ENCODE results near the gene LZTS3.
"Not testable (repeated sequence)": the region's sequence is repeated elsewhere in the genome, so short reads cannot be mapped to it uniquely, and the experiment has no call there.

The LZTS3 gene

DNA sequence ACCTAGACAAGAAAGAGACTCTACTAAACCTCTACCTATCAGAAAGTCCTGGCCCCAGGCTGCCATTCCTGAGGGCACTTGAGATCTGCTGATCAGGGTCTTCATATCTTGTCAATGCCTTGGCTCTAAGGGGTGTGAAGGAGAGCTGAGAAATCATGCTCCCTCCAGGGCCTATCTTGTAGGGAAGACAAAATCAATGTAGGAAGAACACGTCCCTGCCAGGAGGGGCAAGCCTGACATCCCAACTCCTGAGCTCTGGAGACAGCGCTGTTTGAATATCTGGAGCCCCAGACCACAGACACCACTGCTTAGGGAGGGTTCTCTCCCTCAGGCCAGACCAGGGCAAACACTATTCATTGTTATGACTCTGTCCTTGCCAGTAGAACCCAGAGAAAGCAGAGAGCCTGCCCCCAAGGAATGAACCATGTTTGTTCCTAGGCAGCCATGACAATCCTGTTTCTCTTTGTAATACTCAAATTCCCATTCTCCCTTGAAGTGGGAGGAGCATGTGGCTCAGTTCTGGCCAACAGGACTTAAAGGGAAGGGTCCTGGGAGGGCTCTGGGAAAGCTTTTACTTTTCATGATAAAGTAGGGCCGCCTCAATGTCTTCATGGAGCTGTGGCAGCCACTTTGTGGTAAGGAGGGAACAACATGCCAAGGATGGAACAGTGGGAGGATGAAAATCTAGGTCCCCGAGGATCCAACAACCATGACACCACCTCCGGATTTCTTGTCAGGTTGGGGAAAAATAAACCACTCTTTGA is 11.9 kb downstream of the LZTS3 start:
- no peaks in the 10 kb centered on the region for H3K27me3 ChIP-seq (ENCODE audit: insufficient read depth, low read depth, severe bottlenecking)
- DNase-seq, result no peak
- H3K36me3 ChIP-seq, result peaks cover under 1% of the 10 kb centered on the region
- no peak overlapping the region for H3K4me3 ChIP-seq (ENCODE audit: low read depth, low read length)
- TF ChIP-seq, protein P1, sequence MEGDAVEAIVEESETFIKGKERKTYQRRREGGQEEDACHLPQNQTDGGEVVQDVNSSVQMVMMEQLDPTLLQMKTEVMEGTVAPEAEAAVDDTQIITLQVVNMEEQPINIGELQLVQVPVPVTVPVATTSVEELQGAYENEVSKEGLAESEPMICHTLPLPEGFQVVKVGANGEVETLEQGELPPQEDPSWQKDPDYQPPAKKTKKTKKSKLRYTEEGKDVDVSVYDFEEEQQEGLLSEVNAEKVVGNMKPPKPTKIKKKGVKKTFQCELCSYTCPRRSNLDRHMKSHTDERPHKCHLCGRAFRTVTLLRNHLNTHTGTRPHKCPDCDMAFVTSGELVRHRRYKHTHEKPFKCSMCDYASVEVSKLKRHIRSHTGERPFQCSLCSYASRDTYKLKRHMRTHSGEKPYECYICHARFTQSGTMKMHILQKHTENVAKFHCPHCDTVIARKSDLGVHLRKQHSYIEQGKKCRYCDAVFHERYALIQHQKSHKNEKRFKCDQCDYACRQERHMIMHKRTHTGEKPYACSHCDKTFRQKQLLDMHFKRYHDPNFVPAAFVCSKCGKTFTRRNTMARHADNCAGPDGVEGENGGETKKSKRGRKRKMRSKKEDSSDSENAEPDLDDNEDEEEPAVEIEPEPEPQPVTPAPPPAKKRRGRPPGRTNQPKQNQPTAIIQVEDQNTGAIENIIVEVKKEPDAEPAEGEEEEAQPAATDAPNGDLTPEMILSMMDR (IDR thresholded peaks at IDR 0.05; ENCODE audit: low read depth, low read length), result no peak
- H3K27ac ChIP-seq, result peak overlapping the region; percentile 77
- no peaks in the 10 kb centered on the region for H3K9me3 ChIP-seq (ENCODE audit: severe bottlenecking)

DNA sequence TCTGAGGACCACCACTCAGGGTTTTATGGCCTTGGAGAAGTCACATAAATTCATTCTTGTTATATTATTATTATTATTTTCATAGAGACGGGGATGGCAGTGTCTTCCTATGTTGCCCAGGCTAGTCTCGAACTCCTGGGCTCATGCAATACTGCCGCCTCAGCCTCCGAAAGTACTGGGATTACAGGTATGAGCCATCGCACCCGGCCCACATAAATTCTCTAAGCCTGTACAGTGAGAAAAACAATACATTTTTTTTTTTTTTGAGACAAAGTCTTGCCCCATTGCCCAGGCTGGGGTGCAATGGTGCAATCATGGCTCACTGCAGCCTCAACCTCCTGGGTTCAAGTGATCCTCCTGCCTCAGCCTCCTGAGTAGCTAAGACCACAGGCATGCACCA is 12.9 kb downstream of the LZTS3 start:
- TF ChIP-seq, protein P1 (IDR thresholded peaks at IDR 0.05; ENCODE audit: low read depth, low read length), result no peak
- no peak overlapping the region for H3K27ac ChIP-seq
- DNase-seq, result no peak
- H3K9me3 ChIP-seq (ENCODE audit: severe bottlenecking), result no peaks in the 10 kb centered on the region
- H3K27me3 ChIP-seq (ENCODE audit: insufficient read depth, low read depth, severe bottlenecking), result no peaks in the 10 kb centered on the region
- peaks cover 3% of the 10 kb centered on the region for H3K36me3 ChIP-seq
- no peak overlapping the region for H3K4me3 ChIP-seq (ENCODE audit: low read depth, low read length)

DNA sequence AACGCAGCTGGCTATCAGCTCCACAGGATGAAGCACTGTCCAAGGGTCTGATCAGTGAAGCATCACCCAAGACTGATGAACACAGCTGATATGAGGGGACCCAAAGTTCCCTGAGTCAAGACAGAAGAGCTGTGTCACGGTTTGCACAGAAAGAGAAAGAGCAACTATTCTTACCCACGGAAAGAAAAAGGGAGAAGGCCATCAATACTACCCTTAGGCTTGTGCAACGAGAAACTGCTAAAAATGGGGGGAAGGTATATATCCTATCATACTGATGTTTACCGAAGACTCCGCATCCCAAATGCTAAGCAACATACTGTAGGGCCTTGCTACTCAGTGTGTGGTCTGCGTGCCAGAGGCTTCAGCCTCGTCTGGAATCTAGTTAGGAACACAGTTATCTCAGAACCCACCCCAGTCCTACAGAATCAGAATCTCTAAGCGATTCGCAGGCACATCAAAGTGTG is 14.3 kb downstream of the LZTS3 start:
- TF ChIP-seq, protein P1 (IDR thresholded peaks at IDR 0.05; ENCODE audit: low read depth, low read length), result no peak
- DNase-seq, result no peak
- Histone ChIP-seq H3K4me3 (ENCODE audit: low read depth, low read length) (peak overlapping the region; percentile 98), H3K27ac (peak overlapping the region; percentile 78), H3K27me3 (ENCODE audit: insufficient read depth, low read depth, severe bottlenecking) (no peaks in the 10 kb centered on the region), H3K9me3 (ENCODE audit: severe bottlenecking) (no peaks in the 10 kb centered on the region), H3K36me3 (peaks cover 15% of the 10 kb centered on the region)

DNA sequence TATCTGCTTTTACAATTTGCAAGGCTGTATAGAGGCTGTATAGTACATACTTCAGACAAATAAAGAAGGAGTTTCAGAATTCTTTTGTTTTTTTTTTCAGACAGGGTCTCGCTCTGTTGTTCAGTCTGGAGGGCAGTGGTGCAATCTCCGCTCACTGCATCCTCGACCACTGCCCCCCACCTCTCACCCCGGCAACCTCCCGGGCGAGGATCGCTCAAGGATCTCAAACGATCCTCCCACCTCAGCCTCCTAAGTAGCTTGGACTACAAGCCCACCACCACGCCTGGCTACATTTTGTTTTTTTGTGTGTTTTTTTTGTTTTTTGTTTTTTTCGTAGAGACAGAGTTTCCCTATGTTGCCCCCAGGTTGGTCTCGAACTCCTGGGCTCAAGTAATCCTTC is 15.5 kb downstream of the LZTS3 start:
- Histone ChIP-seq H3K27me3 (ENCODE audit: insufficient read depth, low read depth, severe bottlenecking) (no peaks in the 10 kb centered on the region), H3K36me3 (peaks cover 24% of the 10 kb centered on the region), H3K4me3 (ENCODE audit: low read depth, low read length) (no peak overlapping the region), H3K27ac (no peak overlapping the region), H3K9me3 (ENCODE audit: severe bottlenecking) (no peaks in the 10 kb centered on the region)
- TF ChIP-seq, protein P1 (IDR thresholded peaks at IDR 0.05; ENCODE audit: low read depth, low read length), result no peak
- DNase-seq, result no peak

DNA sequence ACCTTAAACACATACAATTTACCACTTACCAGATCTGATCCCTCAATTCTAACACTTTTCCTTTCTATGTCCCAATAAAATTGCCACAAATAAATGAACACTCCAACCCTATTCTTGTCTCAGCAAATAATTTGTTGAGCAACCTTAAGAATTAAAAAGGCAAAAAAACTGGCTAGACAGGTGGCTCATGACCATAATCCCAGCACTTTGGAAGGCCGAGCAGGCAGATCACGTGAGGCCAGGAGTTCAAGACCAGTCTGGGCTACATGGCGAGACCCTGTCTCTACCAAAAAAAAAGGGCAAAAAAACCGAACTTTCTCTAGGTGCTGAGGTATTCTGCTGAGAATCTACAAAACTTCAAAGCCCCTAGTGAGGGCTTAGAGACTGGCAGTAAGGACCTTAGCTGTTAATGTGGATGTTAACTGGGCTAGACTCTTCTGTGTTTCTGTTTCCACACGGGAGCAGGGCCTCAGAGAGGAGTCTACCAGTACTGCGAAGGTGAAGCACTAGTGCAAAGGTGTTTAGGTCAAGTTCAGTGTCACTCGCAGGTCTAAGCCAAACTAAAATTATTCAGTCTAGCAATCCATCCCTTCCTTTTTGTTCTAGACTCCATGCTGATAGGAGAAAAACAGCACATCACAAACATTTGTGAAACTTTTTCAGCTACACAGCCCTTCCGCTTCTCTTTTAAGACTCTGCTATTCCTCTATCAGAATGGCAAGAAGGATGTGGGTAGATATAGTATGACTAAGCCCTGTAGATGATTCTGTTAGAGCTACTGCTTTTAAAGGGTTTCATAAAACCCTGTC is 16.3 kb downstream of the LZTS3 start:
- Histone ChIP-seq H3K36me3 (peaks cover 28% of the 10 kb centered on the region), H3K27me3 (ENCODE audit: insufficient read depth, low read depth, severe bottlenecking) (no peaks in the 10 kb centered on the region), H3K4me3 (ENCODE audit: low read depth, low read length) (no peak overlapping the region), H3K27ac (no peak overlapping the region), H3K9me3 (ENCODE audit: severe bottlenecking) (no peaks in the 10 kb centered on the region)
- DNase-seq, result no peak
- TF ChIP-seq, protein P1 (IDR thresholded peaks at IDR 0.05; ENCODE audit: low read depth, low read length), result no peak

DNA sequence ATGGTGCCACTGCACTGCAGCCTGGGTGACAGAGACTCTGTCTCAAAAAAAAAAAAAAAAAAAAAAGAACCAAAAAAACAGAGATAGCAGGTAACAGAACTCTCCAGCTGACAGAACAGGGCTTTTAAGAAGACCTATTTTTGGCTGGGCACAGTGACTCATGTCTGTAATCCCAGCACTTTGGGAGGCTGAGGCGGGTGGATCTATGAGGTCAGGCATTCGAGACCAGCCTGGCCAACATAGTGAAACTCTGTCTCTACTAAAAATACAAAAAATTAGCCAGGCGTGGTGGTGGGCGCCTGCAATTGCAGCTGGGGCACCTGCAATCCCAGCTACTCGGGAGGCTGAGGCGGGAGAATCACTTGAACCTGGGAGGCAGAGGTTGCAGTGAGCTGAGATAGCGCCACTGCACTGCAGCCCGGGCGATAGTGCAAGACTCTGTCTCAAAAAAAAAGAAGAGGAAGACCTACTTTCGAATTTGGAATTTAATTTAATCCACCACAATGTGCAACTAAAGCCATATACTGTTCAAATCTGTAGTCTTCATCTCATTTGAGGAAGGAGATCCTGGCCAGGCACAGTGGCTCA is 21.2 kb downstream of the LZTS3 start:
- H3K9me3 ChIP-seq (ENCODE audit: severe bottlenecking); H3K27ac ChIP-seq; H3K4me3 ChIP-seq (ENCODE audit: low read depth, low read length); DNase-seq; H3K27me3 ChIP-seq (ENCODE audit: insufficient read depth, low read depth, severe bottlenecking): not testable (repeated sequence)
- peaks cover 63% of the 10 kb centered on the region for H3K36me3 ChIP-seq
